Measurements from ENCODE around the gene RRAS. TPM values are rescaled to one million over a fixed set of nuclear protein-coding genes. Genes with fewer than 3 reads are reported as not detected.
A peak's percentile ranks its signal among the peaks of the same experiment; 100 is the strongest.

RRAS gene
- total and polyA plus RNA-seq, 10 donors = 30.9 to 106 (median 50.7) TPM

DNA sequence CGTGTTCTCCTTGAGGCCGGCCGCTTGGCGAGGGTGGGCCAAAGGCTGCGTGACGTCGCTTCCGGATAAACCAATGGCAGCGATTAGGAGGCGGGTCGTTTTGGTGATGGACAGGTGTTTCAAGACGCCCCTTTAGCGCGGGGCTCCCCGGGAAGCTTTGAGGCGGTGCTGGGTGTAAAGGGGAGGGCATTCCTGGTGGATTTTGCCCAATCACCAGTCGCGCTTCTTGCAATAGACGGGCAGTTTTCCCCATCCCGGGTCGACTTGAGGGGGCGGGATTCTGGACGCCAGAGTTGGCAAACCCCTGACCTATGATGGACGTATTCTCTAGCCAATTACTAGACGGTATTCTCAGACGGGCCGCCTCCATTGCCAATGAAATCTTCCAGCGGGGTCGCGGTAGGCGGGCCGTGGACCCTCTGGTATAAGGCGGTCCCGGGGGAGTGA lies 36.9 kb upstream of the RRAS start:
- H3K9me3 ChIP-seq = no peaks in the 10 kb centered on the region
- intact Hi-C loops (cut with DNase I; ENCODE audit: low total_unique reads) = loop anchor here (10.0 kb wide), 1 partner anchor 102 kb away; no protein-coding TSS in a partner anchor
- TF ChIP-seq POLR2AphosphoS5 (IDR thresholded peaks at IDR 0.05) (no peak), POLR2A (IDR thresholded peaks at IDR 0.05) (no peak)
- TF ChIP-seq, protein P1, sequence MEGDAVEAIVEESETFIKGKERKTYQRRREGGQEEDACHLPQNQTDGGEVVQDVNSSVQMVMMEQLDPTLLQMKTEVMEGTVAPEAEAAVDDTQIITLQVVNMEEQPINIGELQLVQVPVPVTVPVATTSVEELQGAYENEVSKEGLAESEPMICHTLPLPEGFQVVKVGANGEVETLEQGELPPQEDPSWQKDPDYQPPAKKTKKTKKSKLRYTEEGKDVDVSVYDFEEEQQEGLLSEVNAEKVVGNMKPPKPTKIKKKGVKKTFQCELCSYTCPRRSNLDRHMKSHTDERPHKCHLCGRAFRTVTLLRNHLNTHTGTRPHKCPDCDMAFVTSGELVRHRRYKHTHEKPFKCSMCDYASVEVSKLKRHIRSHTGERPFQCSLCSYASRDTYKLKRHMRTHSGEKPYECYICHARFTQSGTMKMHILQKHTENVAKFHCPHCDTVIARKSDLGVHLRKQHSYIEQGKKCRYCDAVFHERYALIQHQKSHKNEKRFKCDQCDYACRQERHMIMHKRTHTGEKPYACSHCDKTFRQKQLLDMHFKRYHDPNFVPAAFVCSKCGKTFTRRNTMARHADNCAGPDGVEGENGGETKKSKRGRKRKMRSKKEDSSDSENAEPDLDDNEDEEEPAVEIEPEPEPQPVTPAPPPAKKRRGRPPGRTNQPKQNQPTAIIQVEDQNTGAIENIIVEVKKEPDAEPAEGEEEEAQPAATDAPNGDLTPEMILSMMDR (IDR thresholded peaks at IDR 0.05 in 8 of 11, conservative IDR thresholded peaks at IDR 0.05 in 3 of 11) = no peak
- H3K27ac ChIP-seq = peak overlapping the region; percentile 89 to 97 (median 94)
- H3K4me1 ChIP-seq = peaks cover 23 to 90% (median 55%) of the 10 kb centered on the region in 6 donors
- WGBS, 5 donors = 0% methylated on average over 33 to 34 of the region's 34 CpGs
- H3K36me3 ChIP-seq = peaks cover 0 to 23% (median 6%) of the 10 kb centered on the region in 6 donors
- peak; percentile 99 for DNase-seq
- H3K4me3 ChIP-seq = peak overlapping the region; percentile 88 to 100 (median 98)
- H3K27me3 ChIP-seq (replicated peaks in 1 of 7) = no peaks in the 10 kb centered on the region

DNA sequence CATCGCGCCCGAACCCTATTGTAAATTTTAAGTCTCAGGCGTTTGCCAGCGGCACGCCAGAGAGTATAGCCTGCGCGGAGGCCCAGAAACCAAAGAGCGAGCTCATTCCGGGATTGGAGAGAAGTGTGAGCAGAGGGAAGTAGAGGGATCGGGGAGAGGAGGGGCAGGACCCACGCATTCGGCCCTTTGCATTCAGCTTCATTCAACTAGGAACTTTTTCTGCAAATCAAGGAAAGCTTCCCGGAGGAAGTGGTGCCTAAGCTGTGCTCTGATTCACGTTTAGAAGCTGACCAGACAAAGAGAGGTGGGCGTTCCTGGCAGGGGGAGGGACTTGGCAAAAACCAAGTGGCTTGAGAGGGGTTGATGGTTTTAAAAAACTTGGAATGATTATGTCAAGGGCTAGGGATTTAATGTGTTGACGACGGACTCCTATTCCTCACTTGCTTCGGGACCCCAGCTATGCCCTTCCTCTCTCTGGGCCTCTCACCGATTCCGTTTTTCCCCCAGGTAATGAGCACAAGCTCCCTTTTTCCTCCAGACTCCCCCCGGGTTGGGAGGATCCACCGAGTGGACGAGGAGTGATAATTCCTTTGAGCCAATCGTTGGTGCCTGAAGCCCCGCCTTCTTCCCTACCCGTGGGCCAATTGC lies 36.3 kb upstream of the RRAS start:
- 1 to 2% (median 2%) methylated on average over 27 of the region's 27 CpGs for WGBS, 5 donors
- peak overlapping the region; percentile 4 to 100 (median 96) for H3K4me3 ChIP-seq
- intact Hi-C loops (cut with DNase I; ENCODE audit: low total_unique reads) = loop anchor here (10.0 kb wide), 1 partner anchor 101 kb away; no protein-coding TSS in a partner anchor
- no peaks in the 10 kb centered on the region for H3K27me3 ChIP-seq (replicated peaks in 1 of 7)
- H3K27ac ChIP-seq = peak overlapping the region; percentile 88 to 97 (median 94)
- no peaks in the 10 kb centered on the region for H3K9me3 ChIP-seq
- peaks cover 23 to 89% (median 55%) of the 10 kb centered on the region in 6 donors for H3K4me1 ChIP-seq
- H3K36me3 ChIP-seq = peaks cover 0 to 17% (median 2%) of the 10 kb centered on the region in 6 donors
- TF ChIP-seq POLR2A (IDR thresholded peaks at IDR 0.05) (peak; percentile 23 to 49 (median 23)), POLR2AphosphoS5 (IDR thresholded peaks at IDR 0.05) (peak in 2 of 3 donors; percentile 10 to 84)
- TF ChIP-seq, protein P1 (IDR thresholded peaks at IDR 0.05 in 8 of 11, conservative IDR thresholded peaks at IDR 0.05 in 3 of 11) = peak in 1 of 11 experiments; percentile 30
- peak; percentile 90 for DNase-seq

DNA sequence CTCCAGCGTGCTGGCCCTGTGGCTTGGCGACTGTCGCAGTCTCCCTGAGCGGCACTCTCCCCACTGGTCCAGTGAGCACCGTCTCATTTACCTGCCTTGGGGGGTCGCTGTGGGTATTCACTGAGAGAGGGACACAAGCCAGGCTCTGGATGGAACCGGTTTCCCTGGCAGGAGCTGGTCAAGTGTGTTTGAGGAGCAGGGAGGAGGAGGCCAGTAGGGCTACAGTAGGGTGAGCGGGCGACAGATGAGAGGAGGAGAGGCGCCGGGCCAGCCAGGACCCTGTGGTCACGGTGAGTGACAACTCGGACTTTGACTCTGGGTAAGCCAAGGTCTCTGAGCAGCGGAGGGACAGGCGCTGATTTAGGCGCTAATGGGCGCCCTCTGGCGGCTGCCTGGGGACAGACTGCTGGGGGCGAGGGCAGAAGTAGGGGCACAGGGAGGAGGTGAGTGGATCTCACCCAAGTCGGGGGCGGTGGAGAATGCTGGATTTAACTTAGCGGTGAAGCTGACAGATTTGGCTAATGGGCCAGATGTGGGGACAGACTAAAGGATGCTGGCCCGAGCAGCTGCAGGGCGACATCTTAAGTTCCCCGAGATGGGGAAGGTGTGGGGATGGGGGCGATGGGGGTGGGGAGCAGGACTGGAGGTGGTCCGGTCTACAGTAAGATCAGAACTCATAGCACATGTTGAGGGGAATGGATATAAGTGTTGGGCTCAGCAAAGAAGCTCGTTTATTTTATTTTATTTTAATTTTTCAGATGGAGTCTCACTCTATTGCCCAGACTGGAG lies 32.4 kb upstream of the RRAS start:
- Histone ChIP-seq H3K4me1 (peaks cover 3 to 53% (median 19%) of the 10 kb centered on the region in 6 donors), H3K27ac (peak overlapping the region in 7 of 8 donors; percentile 36 to 94 (median 55)), H3K36me3 (peaks cover 0 to 37% (median 0%) of the 10 kb centered on the region in 6 donors), H3K9me3 (no peaks in the 10 kb centered on the region), H3K4me3 (peak overlapping the region in 1 of 8 donors; percentile 37), H3K27me3 (replicated peaks in 1 of 7) (no peaks in the 10 kb centered on the region)
- intact Hi-C loops (cut with DNase I; ENCODE audit: low total_unique reads) = loop anchor here (10.0 kb wide), 1 partner anchor 98 kb away; no protein-coding TSS in a partner anchor
- DNase-seq = peak; percentile 94
- 27 to 36% (median 31%) methylated on average over 28 of the region's 28 CpGs for WGBS, 5 donors
- TF ChIP-seq POLR2AphosphoS5 (IDR thresholded peaks at IDR 0.05) (peak; percentile 59 to 69 (median 59)), POLR2A (IDR thresholded peaks at IDR 0.05) (no peak)
- TF ChIP-seq, protein P1 (IDR thresholded peaks at IDR 0.05 in 8 of 11, conservative IDR thresholded peaks at IDR 0.05 in 3 of 11) = peak; percentile 84 to 96 (median 92)
